ENCODE measurements around the gene SGO2.
"Not testable (repeated sequence)": the region's sequence is repeated elsewhere in the genome, so short reads cannot be mapped to it uniquely, and the experiment has no call there.

SGO2 gene

DNA sequence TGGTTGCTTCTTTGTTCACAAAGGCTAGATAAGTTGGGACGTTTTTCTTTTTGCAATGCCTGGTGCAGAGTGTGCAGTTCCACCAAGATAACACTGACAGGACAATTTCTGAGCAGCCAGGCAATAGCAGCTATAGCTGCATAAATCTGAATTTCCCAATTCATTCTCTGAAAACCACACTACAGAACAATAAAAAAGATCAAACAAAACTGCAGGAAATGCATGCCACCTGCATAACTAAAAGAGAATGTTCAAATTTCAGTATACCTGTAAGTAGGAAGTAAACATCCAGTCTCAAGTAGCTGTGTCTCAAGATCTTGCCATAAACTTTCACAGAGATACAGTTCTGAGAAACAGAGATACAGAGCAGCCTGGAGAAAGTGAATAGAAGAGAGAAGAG is 10.9 kb upstream of the SGO2 start:
- no peak overlapping the region for H3K4me3 ChIP-seq (ENCODE audit: low read length in 2 of 2)
- H3K27me3 ChIP-seq (ENCODE audit: control insufficient read depth in 2 of 2, insufficient read depth in 2 of 2, low read length in 2 of 2): no peaks in the 10 kb centered on the region
- H3K9ac ChIP-seq (ENCODE audit: low read depth in 1 of 2, low read length in 2 of 2): no peak overlapping the region
- no peaks in the 10 kb centered on the region for H3K36me3 ChIP-seq (ENCODE audit: control insufficient read depth in 2 of 2, insufficient read depth in 2 of 2, low read length in 2 of 2)
- no peaks in the 10 kb centered on the region for H3K9me3 ChIP-seq (ENCODE audit: control insufficient read depth in 2 of 2, low read length in 2 of 2)
- H3K27ac ChIP-seq (ENCODE audit: low read depth in 2 of 2, low read length in 2 of 2): no peak overlapping the region
- H3K4me1 ChIP-seq (ENCODE audit: control insufficient read depth in 2 of 2, insufficient read depth in 2 of 2, low read length in 2 of 2): no peaks in the 10 kb centered on the region

DNA sequence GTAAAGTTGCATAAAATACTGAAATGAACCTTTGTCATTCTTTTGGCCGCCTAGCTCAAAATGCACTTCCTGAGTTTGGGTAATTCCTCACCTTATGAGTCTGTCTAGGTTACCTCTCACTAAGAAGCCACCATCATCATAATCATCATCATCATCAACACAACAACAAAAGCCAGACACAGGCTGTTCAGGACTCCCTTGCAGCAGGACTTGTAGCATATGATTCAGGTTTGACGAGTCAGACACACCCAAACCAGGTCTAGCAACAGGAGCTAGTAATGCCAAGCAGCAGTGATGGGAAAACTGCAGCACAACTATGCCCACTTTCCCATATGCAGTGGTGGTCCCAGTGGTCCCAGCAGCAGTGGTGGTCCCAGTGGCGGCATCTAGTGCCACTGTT is 2.8 kb upstream of the SGO2 start:
- H3K9ac ChIP-seq (ENCODE audit: low read depth in 1 of 2, low read length in 2 of 2): peak overlapping the region in 1 of 2 donors; percentile 3
- no peaks in the 10 kb centered on the region for H3K36me3 ChIP-seq (ENCODE audit: control insufficient read depth in 2 of 2, insufficient read depth in 2 of 2, low read length in 2 of 2)
- H3K27ac ChIP-seq (ENCODE audit: low read depth in 2 of 2, low read length in 2 of 2): peak overlapping the region; percentile 39 to 42
- no peaks in the 10 kb centered on the region for H3K27me3 ChIP-seq (ENCODE audit: control insufficient read depth in 2 of 2, insufficient read depth in 2 of 2, low read length in 2 of 2)
- peaks cover 13 to 17% of the 10 kb centered on the region in 2 donors for H3K4me1 ChIP-seq (ENCODE audit: control insufficient read depth in 2 of 2, insufficient read depth in 2 of 2, low read length in 2 of 2)
- no peaks in the 10 kb centered on the region for H3K9me3 ChIP-seq (ENCODE audit: control insufficient read depth in 2 of 2, low read length in 2 of 2)
- peak overlapping the region in 1 of 2 donors; percentile 32 for H3K4me3 ChIP-seq (ENCODE audit: low read length in 2 of 2)

DNA sequence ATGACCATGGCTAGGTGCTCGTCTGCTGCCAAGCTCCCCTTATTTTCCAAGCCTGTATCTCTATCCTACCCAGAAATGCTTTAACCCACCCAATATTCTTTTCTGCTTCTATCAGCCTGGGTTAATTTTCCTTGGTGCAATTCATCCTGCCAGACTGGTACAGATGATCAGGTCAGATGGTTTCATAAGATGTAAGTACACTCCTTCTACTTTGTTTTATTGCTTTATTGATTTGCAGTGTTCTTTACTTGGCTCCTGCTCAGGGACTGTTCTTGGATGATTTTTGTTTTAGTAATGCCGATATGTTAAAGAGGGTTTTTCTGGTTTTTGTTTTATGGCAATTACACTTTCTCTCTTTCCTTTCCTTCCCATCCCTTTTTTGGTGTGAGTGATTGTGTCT is 2.4 kb upstream of the SGO2 start:
- Histone ChIP-seq H3K9me3 (ENCODE audit: control insufficient read depth in 2 of 2, low read length in 2 of 2) (no peaks in the 10 kb centered on the region), H3K27me3 (ENCODE audit: control insufficient read depth in 2 of 2, insufficient read depth in 2 of 2, low read length in 2 of 2) (no peaks in the 10 kb centered on the region)

DNA sequence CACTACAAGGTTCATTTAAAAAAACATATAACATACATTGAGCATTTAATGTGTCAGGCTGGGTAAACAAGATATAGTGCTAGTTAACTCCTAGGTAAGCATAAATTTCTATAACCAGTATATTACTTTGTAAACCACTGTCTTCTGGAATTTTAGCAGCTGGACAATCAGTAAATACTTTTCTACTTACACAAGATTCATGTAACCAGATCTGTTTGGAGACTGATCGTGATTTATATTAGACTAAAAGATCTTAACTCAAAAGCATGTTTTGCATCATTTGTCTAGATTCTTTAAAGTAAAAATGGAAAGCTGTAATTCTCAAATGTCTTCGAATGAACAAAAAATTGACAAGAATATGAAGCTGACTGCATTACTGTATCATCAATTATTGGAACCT is 941 bp upstream of the SGO2 start:
- H3K27me3 ChIP-seq (ENCODE audit: control insufficient read depth in 2 of 2, insufficient read depth in 2 of 2, low read length in 2 of 2): no peaks in the 10 kb centered on the region
- peak overlapping the region; percentile 87 to 96 for H3K4me3 ChIP-seq (ENCODE audit: low read length in 2 of 2)
- H3K9me3 ChIP-seq (ENCODE audit: control insufficient read depth in 2 of 2, low read length in 2 of 2): no peaks in the 10 kb centered on the region
- H3K4me1 ChIP-seq (ENCODE audit: control insufficient read depth in 2 of 2, insufficient read depth in 2 of 2, low read length in 2 of 2): peaks cover 13 to 17% of the 10 kb centered on the region in 2 donors
- no peak overlapping the region for H3K9ac ChIP-seq (ENCODE audit: low read depth in 1 of 2, low read length in 2 of 2)
- no peaks in the 10 kb centered on the region for H3K36me3 ChIP-seq (ENCODE audit: control insufficient read depth in 2 of 2, insufficient read depth in 2 of 2, low read length in 2 of 2)
- no peak overlapping the region for H3K27ac ChIP-seq (ENCODE audit: low read depth in 2 of 2, low read length in 2 of 2)

More for the DNA sequence above, 2.4 kb upstream of the SGO2 start:
- peaks cover 13 to 17% of the 10 kb centered on the region in 2 donors for H3K4me1 ChIP-seq (ENCODE audit: control insufficient read depth in 2 of 2, insufficient read depth in 2 of 2, low read length in 2 of 2)
- H3K4me3 ChIP-seq (ENCODE audit: low read length in 2 of 2): peak overlapping the region in 1 of 2 donors; percentile 33
- peak overlapping the region; percentile 39 to 42 for H3K27ac ChIP-seq (ENCODE audit: low read depth in 2 of 2, low read length in 2 of 2)
- H3K9ac ChIP-seq (ENCODE audit: low read depth in 1 of 2, low read length in 2 of 2): peak overlapping the region in 1 of 2 donors; percentile 3
- H3K36me3 ChIP-seq (ENCODE audit: control insufficient read depth in 2 of 2, insufficient read depth in 2 of 2, low read length in 2 of 2): no peaks in the 10 kb centered on the region

DNA sequence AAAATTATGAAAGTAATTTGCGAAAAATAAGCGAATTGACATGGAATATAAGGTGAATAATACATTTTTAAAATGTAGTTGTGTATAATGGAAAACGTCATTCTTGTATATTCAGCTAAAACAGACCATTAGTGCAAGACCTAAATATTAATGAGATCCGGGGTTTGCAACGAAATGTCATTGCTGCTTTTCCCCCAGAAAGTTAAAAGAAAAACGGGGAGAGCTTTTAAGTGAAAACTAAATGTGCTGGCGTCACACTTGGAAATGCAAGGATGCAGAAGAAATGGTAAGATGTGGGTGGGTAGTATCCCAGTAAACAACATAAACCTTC is 491 bp upstream of the SGO2 start:
- Histone ChIP-seq H3K27me3 (ENCODE audit: control insufficient read depth in 2 of 2, insufficient read depth in 2 of 2, low read length in 2 of 2) (no peaks in the 10 kb centered on the region), H3K27ac (ENCODE audit: low read depth in 2 of 2, low read length in 2 of 2) (peak overlapping the region; percentile 36 to 67), H3K4me3 (ENCODE audit: low read length in 2 of 2) (peak overlapping the region; percentile 87 to 96), H3K4me1 (ENCODE audit: control insufficient read depth in 2 of 2, insufficient read depth in 2 of 2, low read length in 2 of 2) (peaks cover 13 to 17% of the 10 kb centered on the region in 2 donors), H3K9me3 (ENCODE audit: control insufficient read depth in 2 of 2, low read length in 2 of 2) (no peaks in the 10 kb centered on the region), H3K36me3 (ENCODE audit: control insufficient read depth in 2 of 2, insufficient read depth in 2 of 2, low read length in 2 of 2) (no peaks in the 10 kb centered on the region), H3K9ac (ENCODE audit: low read depth in 1 of 2, low read length in 2 of 2) (peak overlapping the region; percentile 69 to 80)

DNA sequence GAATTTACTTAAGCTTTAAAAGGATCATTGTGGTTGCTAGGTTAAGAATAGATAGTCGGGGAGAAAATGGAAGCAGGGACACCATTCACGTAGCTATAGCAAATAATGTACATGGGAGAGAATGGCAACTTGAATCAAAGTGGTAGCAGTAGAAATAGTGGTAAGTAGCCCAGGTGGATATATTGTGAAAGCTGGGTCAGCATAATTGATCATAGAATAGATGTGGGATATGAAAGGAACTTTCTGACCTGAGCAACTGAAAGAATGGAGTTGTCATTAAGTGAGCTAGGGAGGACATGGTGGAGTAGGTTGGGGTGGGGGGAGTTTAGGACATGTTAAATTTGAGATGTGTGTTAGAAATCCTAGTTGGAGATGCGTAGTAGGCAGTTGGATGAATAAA is 2.2 kb downstream of the SGO2 start:
- no peaks in the 10 kb centered on the region for H3K36me3 ChIP-seq (ENCODE audit: control insufficient read depth in 2 of 2, insufficient read depth in 2 of 2, low read length in 2 of 2)
- no peaks in the 10 kb centered on the region for H3K27me3 ChIP-seq (ENCODE audit: control insufficient read depth in 2 of 2, insufficient read depth in 2 of 2, low read length in 2 of 2)
- no peak overlapping the region for H3K4me3 ChIP-seq (ENCODE audit: low read length in 2 of 2)
- no peak overlapping the region for H3K9ac ChIP-seq (ENCODE audit: low read depth in 1 of 2, low read length in 2 of 2)
- H3K9me3 ChIP-seq (ENCODE audit: control insufficient read depth in 2 of 2, low read length in 2 of 2): no peaks in the 10 kb centered on the region
- peaks cover 13 to 16% of the 10 kb centered on the region in 2 donors for H3K4me1 ChIP-seq (ENCODE audit: control insufficient read depth in 2 of 2, insufficient read depth in 2 of 2, low read length in 2 of 2)
- H3K27ac ChIP-seq (ENCODE audit: low read depth in 2 of 2, low read length in 2 of 2): no peak overlapping the region

DNA sequence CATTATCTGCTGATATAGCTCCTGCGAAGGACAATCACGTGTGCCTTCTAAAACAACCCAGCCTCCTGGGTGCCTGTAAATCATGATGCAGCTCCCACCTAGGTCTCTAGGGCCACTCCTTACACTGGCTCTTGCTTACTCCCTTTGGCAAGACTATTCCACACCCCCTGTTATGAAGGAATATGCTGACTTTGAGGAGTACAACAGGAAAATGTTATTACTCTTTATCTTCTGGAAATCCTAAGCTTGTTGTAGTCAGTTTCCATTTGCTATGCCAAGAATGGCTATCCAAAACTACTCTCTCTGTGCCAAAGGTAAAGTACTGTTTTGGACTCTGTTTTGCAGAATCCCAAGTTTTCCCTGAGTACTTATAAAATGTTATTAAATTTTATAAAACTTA is 7.7 kb downstream of the SGO2 start:
- no peaks in the 10 kb centered on the region for H3K9me3 ChIP-seq (ENCODE audit: control insufficient read depth in 2 of 2, low read length in 2 of 2)
- no peaks in the 10 kb centered on the region for H3K4me1 ChIP-seq (ENCODE audit: control insufficient read depth in 2 of 2, insufficient read depth in 2 of 2, low read length in 2 of 2)
- no peak overlapping the region for H3K9ac ChIP-seq (ENCODE audit: low read depth in 1 of 2, low read length in 2 of 2)

DNA sequence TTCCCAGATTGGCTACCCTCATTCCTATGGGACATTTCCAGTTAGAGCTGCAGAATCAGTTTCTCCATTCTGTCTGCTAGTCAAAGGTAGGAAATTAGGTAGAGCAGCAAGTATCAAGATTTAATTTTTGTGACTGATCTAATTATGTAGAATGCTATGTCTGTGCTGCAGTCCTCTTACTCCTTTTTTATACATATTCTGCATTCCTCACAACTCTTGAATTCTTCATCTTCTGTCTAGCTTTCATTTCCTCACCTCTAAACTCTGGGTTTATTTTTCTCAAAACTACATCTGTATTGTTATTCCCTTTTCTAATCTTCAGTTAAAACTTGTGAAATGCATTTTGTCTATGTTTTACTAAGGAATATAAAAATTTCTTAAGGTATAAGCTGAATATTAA is 8.6 kb downstream of the SGO2 start:
- no peaks in the 10 kb centered on the region for H3K36me3 ChIP-seq (ENCODE audit: control insufficient read depth in 2 of 2, insufficient read depth in 2 of 2, low read length in 2 of 2)
- no peaks in the 10 kb centered on the region for H3K9me3 ChIP-seq (ENCODE audit: control insufficient read depth in 2 of 2, low read length in 2 of 2)
- no peaks in the 10 kb centered on the region for H3K4me1 ChIP-seq (ENCODE audit: control insufficient read depth in 2 of 2, insufficient read depth in 2 of 2, low read length in 2 of 2)
- no peak overlapping the region for H3K9ac ChIP-seq (ENCODE audit: low read depth in 1 of 2, low read length in 2 of 2)
- H3K27me3 ChIP-seq (ENCODE audit: control insufficient read depth in 2 of 2, insufficient read depth in 2 of 2, low read length in 2 of 2): no peaks in the 10 kb centered on the region
- H3K27ac ChIP-seq (ENCODE audit: low read depth in 2 of 2, low read length in 2 of 2): no peak overlapping the region
- H3K4me3 ChIP-seq (ENCODE audit: low read length in 2 of 2): no peak overlapping the region

More for the DNA sequence above, 7.7 kb downstream of the SGO2 start:
- H3K4me3 ChIP-seq (ENCODE audit: low read length in 2 of 2): no peak overlapping the region
- no peaks in the 10 kb centered on the region for H3K36me3 ChIP-seq (ENCODE audit: control insufficient read depth in 2 of 2, insufficient read depth in 2 of 2, low read length in 2 of 2)
- H3K27ac ChIP-seq (ENCODE audit: low read depth in 2 of 2, low read length in 2 of 2): no peak overlapping the region
- H3K27me3 ChIP-seq (ENCODE audit: control insufficient read depth in 2 of 2, insufficient read depth in 2 of 2, low read length in 2 of 2): no peaks in the 10 kb centered on the region

DNA sequence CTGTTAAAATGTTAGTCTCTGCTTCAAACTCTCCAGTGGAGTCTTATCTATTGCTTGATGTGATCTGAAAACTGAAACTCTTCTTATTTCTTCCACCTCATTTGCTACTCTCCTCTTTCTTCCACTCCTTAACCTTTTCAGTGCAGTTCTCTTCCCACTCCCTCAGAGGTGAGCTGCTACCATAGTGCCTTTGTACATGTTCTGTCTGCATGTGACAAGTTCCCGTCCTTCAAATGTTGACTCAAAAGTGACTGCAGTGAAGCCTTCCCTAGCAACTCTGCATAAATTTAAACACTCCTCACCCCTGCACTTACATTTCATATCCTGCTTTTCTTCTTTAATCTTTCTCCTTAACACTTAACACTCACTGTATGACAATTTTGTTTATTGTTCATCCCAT is 12.1 kb downstream of the SGO2 start:
- no peak overlapping the region for H3K27ac ChIP-seq (ENCODE audit: low read depth in 2 of 2, low read length in 2 of 2)
- no peaks in the 10 kb centered on the region for H3K4me1 ChIP-seq (ENCODE audit: control insufficient read depth in 2 of 2, insufficient read depth in 2 of 2, low read length in 2 of 2)
- no peaks in the 10 kb centered on the region for H3K9me3 ChIP-seq (ENCODE audit: control insufficient read depth in 2 of 2, low read length in 2 of 2)
- H3K36me3 ChIP-seq (ENCODE audit: control insufficient read depth in 2 of 2, insufficient read depth in 2 of 2, low read length in 2 of 2): peaks cover 2 to 3% of the 10 kb centered on the region in 2 donors
- no peaks in the 10 kb centered on the region for H3K27me3 ChIP-seq (ENCODE audit: control insufficient read depth in 2 of 2, insufficient read depth in 2 of 2, low read length in 2 of 2)
- no peak overlapping the region for H3K4me3 ChIP-seq (ENCODE audit: low read length in 2 of 2)
- no peak overlapping the region for H3K9ac ChIP-seq (ENCODE audit: low read depth in 1 of 2, low read length in 2 of 2)

DNA sequence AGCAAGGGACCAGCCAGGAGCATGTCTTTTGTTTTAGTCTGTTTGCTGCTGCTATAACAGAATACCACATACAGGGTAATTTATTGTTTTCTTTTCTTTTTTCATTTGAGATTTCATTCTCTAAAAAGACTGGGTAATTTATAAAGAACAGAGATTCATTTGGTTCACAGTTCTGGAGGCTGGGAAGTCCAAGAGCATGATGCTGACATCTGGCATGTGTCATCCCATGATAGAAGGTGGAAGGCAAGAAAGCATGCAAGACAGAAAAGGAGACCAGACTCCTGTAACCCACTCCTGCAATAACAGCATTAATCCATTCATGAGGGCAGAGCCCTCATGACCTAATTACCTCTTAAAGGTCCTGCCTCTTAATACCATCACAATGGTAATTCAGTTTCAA is 14.8 kb downstream of the SGO2 start:
- H3K4me3 ChIP-seq (ENCODE audit: low read length in 2 of 2): no peak overlapping the region
- no peak overlapping the region for H3K9ac ChIP-seq (ENCODE audit: low read depth in 1 of 2, low read length in 2 of 2)
- H3K9me3 ChIP-seq (ENCODE audit: control insufficient read depth in 2 of 2, low read length in 2 of 2): no peaks in the 10 kb centered on the region
- no peaks in the 10 kb centered on the region for H3K4me1 ChIP-seq (ENCODE audit: control insufficient read depth in 2 of 2, insufficient read depth in 2 of 2, low read length in 2 of 2)
- peaks cover 2 to 3% of the 10 kb centered on the region in 2 donors for H3K36me3 ChIP-seq (ENCODE audit: control insufficient read depth in 2 of 2, insufficient read depth in 2 of 2, low read length in 2 of 2)
- H3K27ac ChIP-seq (ENCODE audit: low read depth in 2 of 2, low read length in 2 of 2): no peak overlapping the region
- H3K27me3 ChIP-seq (ENCODE audit: control insufficient read depth in 2 of 2, insufficient read depth in 2 of 2, low read length in 2 of 2): no peaks in the 10 kb centered on the region

DNA sequence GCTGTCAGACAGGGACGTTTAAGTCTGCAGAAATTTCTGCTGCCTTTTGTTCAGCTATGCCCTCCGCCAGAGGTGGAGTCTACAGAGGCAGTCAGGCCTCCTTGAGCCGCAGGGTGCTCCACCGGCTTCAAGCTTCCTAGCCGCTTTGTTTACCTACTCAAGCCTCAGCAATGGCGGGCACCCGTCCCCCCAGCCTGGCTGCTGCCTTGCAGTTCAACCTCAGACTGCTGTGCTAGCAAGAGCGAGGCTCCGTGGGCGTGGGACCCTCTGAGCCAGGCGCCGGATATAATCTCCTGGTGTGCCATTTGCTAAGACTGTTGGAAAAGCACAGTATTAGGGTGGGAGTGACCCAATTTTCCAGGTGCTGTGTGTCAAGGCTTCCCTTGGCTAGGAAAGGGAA is 40.6 kb downstream of the SGO2 start:
- H3K9ac ChIP-seq (ENCODE audit: low read depth in 1 of 2, low read length in 2 of 2); H3K4me3 ChIP-seq (ENCODE audit: low read length in 2 of 2); H3K36me3 ChIP-seq (ENCODE audit: control insufficient read depth in 2 of 2, insufficient read depth in 2 of 2, low read length in 2 of 2); H3K27me3 ChIP-seq (ENCODE audit: control insufficient read depth in 2 of 2, insufficient read depth in 2 of 2, low read length in 2 of 2); H3K4me1 ChIP-seq (ENCODE audit: control insufficient read depth in 2 of 2, insufficient read depth in 2 of 2, low read length in 2 of 2); H3K27ac ChIP-seq (ENCODE audit: low read depth in 2 of 2, low read length in 2 of 2); H3K9me3 ChIP-seq (ENCODE audit: control insufficient read depth in 2 of 2, low read length in 2 of 2): not testable (repeated sequence)

Measured in mucosa of rectum (tissue), 2 donors.